HG03025 (cell line): ENCODE data around the gene GDF7.

Experiments used
- ATAC-seq: cut with Tn5 transposase; IDR thresholded peaks from one replicate; pipeline ENCODE4 v1.9.1; 2021; ENCODE audit warnings: mild to moderate bottlenecking, moderate library complexity; ENCODE audit not compliant: unreplicated experiment, low FRiP score

Gene GDF7

GRCh38 chr2:20657522-20658235 lies 9.3 kb upstream of the GDF7 start:
- ATAC-seq: no peak

- ATAC-seq: no peak
Measured at GRCh38 chr2:20660506-20661420, 6.2 kb upstream of the GDF7 start.

DNA sequence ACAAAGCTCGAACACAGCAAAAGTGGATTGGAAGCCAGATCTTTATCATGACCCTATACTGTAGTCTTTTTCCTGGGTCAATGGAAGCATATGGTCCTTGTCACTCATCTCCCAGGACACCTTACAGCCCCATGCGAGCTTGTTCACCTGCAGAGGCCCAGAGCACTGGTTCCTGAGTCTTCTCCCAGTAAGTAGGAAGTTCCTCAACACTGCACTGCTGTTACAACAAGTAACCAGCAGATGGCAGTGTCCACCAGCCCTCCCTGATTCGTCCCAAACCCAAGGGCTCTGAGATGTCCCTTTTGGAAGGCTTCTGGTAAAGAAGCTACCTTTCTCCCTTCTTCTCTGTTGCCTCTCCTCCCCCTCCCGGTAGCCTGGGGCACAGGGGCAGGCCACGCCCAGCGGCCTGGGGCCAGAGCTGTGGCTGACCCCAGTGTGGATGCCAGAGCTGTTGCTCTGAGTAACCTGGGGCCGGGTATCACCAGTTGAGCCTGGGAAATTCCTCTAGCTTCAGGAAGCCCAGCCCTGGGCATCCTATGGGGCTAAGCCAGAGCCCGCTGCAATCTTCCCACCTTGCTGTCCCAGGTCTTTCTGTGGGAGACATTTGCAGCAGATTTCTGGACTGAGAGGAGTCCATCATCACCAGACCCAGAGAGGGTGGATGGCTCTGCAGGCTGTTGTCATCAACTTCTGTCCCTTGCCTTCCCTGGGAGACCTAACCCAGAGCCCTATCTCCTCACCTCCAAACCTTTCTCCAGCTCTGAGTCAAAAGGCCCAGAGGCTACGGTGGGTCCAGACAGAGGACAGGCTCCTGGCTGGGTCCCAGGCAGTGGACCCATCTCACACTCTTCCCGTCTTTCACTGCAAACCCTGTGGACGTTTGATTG lies 5.3 kb upstream of the GDF7 start:
- peak; percentile 52 for ATAC-seq

GRCh38 chr2:20662308-20662937 lies 4.5 kb upstream of the GDF7 start:
- no peak for ATAC-seq

GRCh38 chr2:20663196-20664070 lies 3.5 kb upstream of the GDF7 start:
- no peak for ATAC-seq

GRCh38 chr2:20664071-20664390 lies 2.9 kb upstream of the GDF7 start:
- ATAC-seq: no peak

- ATAC-seq: no peak
Measured at GRCh38 chr2:20664431-20665242, 2.3 kb upstream of the GDF7 start.

DNA sequence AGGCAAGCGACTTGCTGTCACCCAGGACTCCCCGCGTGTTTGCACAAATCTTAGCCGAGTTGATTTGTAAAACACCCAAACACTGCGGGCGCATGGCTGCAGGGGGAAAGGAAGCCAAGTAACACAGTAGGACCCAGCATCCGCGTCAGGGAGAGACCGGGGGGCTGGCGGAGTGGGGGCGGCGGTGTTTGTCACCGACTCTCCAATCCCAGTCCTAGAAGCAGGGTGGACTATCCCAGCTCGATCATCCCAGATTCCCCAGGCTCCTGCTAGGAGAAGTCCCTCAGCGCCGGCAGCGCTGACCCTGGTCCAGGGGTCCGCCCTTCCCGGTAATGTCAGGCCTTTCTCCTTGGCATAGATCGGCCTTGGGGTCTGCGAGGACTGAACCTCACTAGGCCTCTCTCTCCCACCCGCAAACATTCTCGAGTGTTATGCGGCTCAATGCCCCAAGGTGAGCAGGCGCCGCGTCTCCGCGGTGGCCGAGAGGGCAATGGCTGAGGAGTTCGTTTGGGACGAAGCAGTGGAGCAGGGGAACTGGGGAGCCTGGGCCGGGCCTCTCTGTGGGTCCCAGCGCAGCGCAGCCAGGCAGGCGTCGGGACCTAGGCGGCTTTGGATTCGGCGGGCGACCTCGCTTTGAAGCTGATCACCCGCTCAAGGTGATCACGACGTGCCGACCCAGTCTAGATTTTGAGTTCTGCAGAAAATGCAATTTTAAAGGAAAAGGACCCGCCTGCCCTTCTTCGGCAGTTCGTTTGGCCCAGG lies 1.5 kb upstream of the GDF7 start:
- ATAC-seq: no peak

DNA sequence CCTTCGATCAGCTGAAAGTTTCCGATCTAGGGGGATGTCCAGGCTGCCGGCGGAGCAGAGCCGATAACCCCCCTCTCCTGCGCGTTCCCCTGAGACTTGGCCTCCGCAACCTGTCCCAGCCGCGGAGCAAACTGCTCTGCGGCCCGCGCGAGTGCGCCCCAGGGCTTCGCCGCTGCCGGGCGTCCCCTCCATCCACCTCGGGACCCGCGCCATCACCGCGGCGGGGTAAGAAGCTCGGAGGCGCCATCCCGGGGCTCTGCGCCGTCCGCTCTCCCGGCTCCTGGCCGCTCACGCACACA lies 990 bp upstream of the GDF7 start:
- no peak for ATAC-seq

GRCh38 chr2:20667151-20667530 lies 197 bp downstream of the GDF7 start:
- ATAC-seq: no peak

DNA sequence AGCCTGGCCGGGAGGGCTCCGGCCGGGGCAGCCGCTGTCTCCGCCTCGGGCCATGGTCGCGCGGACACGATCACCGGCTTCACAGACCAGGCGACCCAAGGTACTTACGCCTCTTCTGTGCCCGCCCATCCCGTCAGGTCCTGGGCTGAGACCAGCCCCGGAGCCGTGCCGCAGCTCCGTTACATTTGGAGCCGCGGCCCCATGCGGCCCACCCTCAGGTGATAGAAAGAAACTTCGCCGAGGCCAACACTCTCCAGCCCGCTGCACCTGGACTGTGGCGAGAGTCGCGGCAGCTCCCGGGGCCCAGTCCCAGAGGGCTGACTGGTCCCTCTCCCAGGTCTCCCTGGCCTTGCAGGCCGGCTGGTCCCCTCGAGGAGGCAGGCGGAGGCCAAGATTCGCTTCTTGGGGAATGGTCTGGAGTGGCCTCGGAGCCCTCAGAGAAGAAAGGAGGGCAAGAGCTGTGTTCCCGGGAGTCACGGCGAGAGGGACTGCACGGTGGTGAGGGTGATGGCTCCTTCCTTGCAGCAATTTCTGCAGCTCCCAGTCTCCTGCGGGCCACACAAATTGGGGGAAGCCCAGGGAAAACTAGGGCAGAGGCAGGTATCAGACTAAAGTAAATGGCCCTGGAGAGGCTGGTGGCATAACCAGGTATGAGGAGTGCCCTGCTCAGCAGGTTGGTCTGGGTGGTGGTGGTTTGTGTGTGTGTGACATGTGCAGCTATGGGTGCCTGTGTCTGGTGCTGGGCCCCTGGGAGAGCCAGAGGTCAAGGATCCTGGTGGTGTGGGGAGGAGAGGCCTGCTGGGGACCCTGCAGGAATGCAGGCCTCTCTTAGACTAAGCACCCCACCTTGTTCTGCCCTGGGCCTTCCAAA lies 822 bp downstream of the GDF7 start:
- no peak for ATAC-seq

DNA sequence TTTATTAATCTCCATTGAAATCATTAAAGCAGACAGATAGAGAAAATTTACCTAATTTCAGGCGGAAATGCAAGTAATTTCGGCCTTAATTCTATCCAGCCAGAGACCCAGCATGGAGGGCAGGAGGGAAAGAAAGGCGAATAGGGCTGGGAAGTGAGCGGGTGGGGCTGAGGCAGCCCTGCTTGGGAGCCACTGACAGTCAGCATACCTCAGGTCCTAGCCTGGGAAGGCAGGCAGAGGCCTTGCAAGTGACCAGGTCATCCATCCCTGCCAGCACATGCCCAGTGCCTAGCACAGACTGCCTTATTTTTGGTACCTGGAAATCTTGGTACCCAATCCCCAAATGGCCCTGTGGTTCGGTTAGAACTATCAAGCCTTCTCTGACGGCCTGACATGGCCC lies 1.5 kb downstream of the GDF7 start:
- no peak for ATAC-seq

DNA sequence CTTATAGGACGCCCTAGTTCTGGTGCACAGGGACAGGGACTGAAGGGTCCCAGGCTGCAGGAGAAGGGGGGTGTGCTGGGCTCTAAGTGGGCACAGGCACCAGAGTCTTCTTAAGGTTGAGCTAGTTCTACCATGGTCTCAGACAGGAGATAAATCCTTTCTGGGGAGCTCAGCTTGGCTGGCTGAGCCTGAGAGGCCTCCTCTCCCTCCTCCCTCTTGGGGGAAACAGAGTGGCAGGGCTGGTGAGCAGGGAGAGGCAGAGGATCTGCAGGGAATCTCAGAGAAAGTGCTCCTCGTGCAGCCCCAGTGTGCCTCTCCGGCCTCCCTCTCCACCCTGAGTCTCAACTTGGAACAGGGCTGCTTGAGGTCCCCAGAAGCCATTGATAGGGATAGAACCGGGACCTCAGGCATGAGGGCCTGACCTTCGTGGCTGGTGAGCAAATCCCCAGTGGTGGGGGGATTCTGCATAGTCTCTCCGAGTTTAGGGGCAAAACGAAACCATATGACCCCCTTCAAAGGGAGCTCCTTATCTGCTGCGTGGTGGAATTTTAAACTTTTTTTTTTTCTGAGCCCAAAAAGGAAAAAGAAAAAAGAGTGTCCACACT lies 2.0 kb downstream of the GDF7 start:
- ATAC-seq: no peak

DNA sequence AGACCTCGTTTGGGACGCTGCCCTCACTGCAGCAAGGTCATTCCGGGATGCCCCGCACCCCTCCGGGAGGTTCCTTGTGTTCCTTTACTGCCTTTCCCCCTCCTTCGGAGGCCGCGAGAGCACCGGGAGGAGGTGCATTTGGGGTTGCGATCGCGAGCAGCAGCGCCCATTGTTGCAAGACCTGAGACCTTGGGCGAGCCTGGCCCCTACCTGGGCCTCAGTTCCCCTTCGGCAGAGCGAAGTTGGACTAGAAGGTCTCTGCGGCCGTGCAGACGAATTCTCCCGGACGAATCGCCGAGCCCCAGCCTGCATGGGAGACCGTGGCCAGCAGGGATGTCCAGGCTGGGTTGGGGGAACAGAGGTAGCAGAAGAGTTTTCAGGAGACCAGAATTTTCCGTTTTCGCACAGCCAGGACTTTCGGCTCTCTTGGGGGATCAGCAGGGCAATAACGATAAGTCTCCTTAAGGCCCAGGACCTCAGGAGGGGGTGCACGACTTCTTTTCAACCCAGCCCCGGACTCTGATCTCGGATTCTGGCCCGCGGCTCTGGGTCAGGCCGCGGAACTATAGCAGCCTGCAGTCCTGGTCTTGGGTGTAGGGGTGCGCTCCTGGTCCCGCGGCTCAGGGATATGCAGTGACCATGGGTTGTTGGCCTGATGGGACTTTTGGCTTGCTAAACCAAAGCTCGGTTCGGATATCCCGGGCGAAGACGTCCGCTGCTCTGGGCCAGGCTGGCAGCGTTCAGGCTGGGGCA lies 2.8 kb downstream of the GDF7 start:
- ATAC-seq: no peak

GRCh38 chr2:20670315-20671035 lies 3.5 kb downstream of the GDF7 start:
- no peak for ATAC-seq
